ENCODE results near the gene IL4I1.

Gene IL4I1

DNA sequence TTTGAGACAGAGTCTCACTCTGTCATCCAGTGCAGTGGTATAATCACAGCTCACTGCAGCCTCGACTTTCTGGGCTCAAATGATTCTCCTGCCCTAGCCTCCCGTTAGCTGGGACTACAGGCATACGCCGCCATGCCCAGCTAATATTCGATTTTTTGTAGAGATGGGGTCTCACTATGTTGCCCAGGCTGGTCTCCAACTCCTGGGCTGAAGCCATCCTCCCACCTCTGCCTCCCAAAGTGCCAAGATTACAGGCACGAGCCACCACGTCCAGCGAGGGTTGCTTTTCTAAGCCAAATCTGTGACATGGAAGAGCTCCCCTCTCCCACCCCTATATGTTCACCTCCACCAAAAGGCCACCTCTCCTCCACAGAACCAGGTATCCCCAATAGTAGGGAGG lies 21.4 kb upstream of the IL4I1 start:
- ChIA-PET CTCF (interaction anchor here (0.9 kb wide), 1 partner anchor 28 kb away, joined by 3 read pairs; no protein-coding TSS in a partner anchor), POLR2A (ENCODE audit: low non-redundant PET) (no interaction called here)
- TF ChIP-seq, protein P1, sequence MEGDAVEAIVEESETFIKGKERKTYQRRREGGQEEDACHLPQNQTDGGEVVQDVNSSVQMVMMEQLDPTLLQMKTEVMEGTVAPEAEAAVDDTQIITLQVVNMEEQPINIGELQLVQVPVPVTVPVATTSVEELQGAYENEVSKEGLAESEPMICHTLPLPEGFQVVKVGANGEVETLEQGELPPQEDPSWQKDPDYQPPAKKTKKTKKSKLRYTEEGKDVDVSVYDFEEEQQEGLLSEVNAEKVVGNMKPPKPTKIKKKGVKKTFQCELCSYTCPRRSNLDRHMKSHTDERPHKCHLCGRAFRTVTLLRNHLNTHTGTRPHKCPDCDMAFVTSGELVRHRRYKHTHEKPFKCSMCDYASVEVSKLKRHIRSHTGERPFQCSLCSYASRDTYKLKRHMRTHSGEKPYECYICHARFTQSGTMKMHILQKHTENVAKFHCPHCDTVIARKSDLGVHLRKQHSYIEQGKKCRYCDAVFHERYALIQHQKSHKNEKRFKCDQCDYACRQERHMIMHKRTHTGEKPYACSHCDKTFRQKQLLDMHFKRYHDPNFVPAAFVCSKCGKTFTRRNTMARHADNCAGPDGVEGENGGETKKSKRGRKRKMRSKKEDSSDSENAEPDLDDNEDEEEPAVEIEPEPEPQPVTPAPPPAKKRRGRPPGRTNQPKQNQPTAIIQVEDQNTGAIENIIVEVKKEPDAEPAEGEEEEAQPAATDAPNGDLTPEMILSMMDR (conservative IDR thresholded peaks at IDR 0.05; ENCODE audit: low read depth) = no peak
- DNase-seq (ENCODE audit: low spot score) = no peak
- no peak overlapping the region for H3K27ac ChIP-seq

DNA sequence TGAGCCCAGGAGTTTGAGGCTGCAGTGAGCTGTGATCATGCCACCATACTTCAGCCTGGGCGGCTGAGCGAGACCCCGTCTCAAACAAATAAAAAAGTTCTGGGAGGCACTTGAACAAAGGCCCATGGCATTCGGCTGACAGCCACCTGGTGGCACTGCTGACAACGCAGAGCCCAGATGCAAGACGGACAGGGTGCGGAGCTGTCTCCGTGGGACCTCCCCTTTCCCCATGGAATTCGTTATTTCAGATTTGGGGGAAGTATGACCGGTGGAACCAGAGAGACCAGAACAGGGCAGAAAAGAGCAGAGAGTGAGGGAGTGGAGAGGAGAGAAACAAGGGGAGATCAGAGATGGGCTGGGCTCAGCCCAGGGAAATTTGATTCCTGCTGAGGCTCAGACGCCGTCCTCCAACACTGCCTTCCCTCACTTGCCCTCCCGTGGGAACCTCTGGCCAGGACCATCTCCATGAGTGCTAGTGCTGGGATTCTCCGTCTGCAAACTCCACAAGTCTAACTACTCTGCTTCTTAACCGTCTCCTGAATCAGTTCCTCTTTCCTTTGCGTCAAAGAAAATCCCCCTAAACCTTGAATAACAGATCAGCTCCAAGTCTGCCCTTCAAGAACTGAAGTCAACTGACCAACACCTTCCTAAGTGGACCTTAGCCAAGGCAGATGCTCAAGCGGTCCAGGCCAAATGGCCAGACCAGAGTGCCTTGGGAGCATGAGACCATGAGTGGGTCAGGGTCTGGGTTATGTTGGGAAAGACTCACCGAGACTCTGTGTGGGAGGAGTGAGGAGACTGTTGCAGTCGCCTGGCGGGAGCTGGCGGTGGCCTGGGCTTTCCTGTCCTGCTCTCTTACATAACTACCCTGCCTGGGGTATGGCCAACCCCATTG lies 20.4 kb upstream of the IL4I1 start:
- TF ChIP-seq, protein P1 (conservative IDR thresholded peaks at IDR 0.05; ENCODE audit: low read depth) = no peak
- CTCF ChIA-PET = interaction anchor here (0.9 kb wide), 1 partner anchor 27 kb away, joined by 3 read pairs; no protein-coding TSS in a partner anchor

DNA sequence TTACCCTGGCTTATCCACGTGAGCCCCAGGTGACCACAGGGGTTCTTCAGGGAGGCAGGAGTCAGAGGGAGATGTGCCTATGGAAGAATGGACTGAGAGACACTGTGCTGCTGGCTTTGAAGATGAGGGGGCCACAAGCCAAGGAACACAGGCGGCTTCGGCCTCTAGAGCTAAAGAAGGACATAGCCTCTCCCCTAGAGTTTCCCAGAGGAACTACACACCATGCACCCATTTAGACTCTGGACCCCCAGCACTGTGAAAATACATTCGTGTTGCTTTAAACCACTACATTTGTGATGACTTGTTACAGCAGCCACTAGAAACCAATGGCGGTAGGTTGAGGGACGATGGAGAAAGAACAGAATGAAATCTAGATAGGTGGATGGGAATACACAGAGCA lies 18.6 kb upstream of the IL4I1 start:
- ChIA-PET POLR2A (ENCODE audit: low non-redundant PET) (no interaction called here), CTCF (interaction anchor here (0.6 kb wide), 1 partner anchor 21 kb away, joined by 3 read pairs; no protein-coding TSS in a partner anchor)
- DNase-seq (ENCODE audit: low spot score) = no peak
- no peak overlapping the region for H3K27ac ChIP-seq
- TF ChIP-seq, protein P1 (conservative IDR thresholded peaks at IDR 0.05; ENCODE audit: low read depth) = no peak; the same call in 1 of the 2 replicates

More for the DNA sequence above, 20.4 kb upstream of the IL4I1 start:
- 0 out of 2 replicates have a peak overlapping the region, but pooled peaks have one; percentile 0 for H3K27ac ChIP-seq
- POLR2A ChIA-PET (ENCODE audit: low non-redundant PET) = no interaction called here
- no peak for DNase-seq (ENCODE audit: low spot score)

- ChIA-PET POLR2A (ENCODE audit: low non-redundant PET) (no interaction called here), CTCF (interaction anchor here (0.7 kb wide), 1 partner anchor 222 kb away, joined by 3 read pairs; no protein-coding TSS in a partner anchor)
- TF ChIP-seq, protein P1 (conservative IDR thresholded peaks at IDR 0.05; ENCODE audit: low read depth) = no peak
- H3K27ac ChIP-seq = no peak overlapping the region
- no peak for DNase-seq (ENCODE audit: low spot score)
Measured at GRCh38 chr19:49913720-49914119, 17.0 kb upstream of the IL4I1 start.

DNA sequence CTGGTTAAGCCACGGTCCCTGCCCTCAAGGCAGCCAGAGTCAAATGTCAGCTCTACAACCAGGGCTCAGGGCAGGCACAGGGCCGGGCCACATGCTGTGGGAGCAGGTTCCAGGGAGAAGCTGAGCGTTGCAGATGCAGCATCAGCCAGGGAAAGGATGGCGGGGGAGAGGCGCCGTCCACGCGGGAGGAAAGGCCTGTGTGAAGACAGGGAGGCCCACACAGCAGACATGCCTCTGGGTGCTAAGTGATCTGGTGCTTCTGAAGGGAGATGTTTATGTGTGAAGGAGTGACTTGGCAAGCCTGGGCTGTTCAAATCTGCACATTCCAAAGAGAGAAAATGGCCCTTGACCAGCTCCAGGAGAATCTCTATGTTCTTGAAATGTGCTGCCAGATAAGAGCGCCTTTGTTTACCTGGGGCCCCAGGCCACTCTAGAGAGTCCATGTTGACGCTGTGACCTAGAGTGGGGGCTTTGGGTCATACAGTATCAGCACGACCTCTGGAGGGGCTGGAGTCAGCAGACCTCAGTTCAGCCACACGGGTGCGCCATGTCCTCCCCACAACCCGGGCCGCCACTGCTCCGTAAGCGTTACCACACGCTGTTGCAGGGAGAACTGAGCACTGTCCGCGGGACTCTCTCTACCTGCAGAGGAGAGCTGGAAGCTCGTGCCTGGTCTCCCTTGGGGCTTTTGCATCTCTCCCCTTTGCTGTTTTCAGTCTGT lies 16.4 kb upstream of the IL4I1 start:
- TF ChIP-seq, protein P1 (conservative IDR thresholded peaks at IDR 0.05; ENCODE audit: low read depth) = no peak
- ChIA-PET CTCF (interaction anchor here (0.7 kb wide), 2 partner anchors 63 to 223 kb away, joined by 3 read pairs; no protein-coding TSS in a partner anchor), POLR2A (ENCODE audit: low non-redundant PET) (no interaction called here)

More for the DNA sequence above, 16.4 kb upstream of the IL4I1 start:
- no peak for DNase-seq (ENCODE audit: low spot score)
- peak overlapping the region; percentile 39 for H3K27ac ChIP-seq

All from RWPE1 (cell line).